Stomach (tissue), 9 donors: ENCODE measurements around the gene RERE. TPM values are rescaled to one million over a fixed set of nuclear protein-coding genes. Genes with fewer than 3 reads are reported as not detected.

Experiments used
- DNase-seq, 2 donors: peaks; one replicate each; pipeline versions ENCODE4 v3.0.0 to v3.0.0-alpha.2; 2013 to 2019
- H3K27ac ChIP-seq, 5 donors: fragments of 200-600 bp in 4 of 5; sonication (generic) in 4 of 5; one replicate each; pipeline ENCODE4 v1.5.1; 2013 to 2019; ENCODE audit warnings: mild to moderate bottlenecking in 1 of 5, moderate library complexity in 1 of 5
- H3K27me3 ChIP-seq, 3 donors: fragments of 200-600 bp; sonication (generic); one replicate each; pipeline ENCODE4 v1.5.1; 2017 to 2019; ENCODE audit warnings: mixed run types in 1 of 3
- H3K36me3 ChIP-seq, 4 donors: fragments of 200-600 bp; sonication (generic); 1 replicate in 3 of 4; 2 replicates in 1 of 4; pipeline ENCODE4 v1.5.1; 2016 to 2019
- H3K4me1 ChIP-seq, 4 donors: fragments of 200-600 bp; sonication (generic); one replicate each; pipeline ENCODE4 v1.5.1; 2016 to 2019
- H3K4me3 ChIP-seq, 4 donors: fragments of 200-600 bp; sonication (generic) in 3 of 4; one replicate each; pipeline ENCODE4 v1.5.1; 2016 to 2019; ENCODE audit warnings: mild to moderate bottlenecking in 1 of 4
- H3K9me3 ChIP-seq, 4 donors: fragments of 200-600 bp; sonication (generic); one replicate each; pipeline ENCODE4 v1.5.1; 2016 to 2019
- CTCF ChIP-seq, 7 experiments: fragments of 450-650 bp in 4 of 7; fragments of 200-600 bp in 3 of 7; sonication (generic) in 3 of 7; IDR thresholded peaks; one replicate each; pipeline ENCODE4 v1.5.1; 2016 to 2019; ENCODE audit warnings: antibody characterized with exemption in 7 of 7, control low read depth in 2 of 7, mild to moderate bottlenecking in 1 of 7
- EP300 ChIP-seq: sonication (generic); formaldehyde crosslinking; IDR thresholded peaks from one replicate; pipeline ENCODE4 v1.6.1; 2017; ENCODE audit warnings: antibody characterized with exemption
- POLR2A ChIP-seq, 4 donors: fragments of 450-650 bp; IDR thresholded peaks; one replicate each; pipeline ENCODE4 v1.6.1; 2016; ENCODE audit warnings: antibody characterized with exemption in 4 of 4, control low read depth in 2 of 4, mild to moderate bottlenecking in 1 of 4, moderate library complexity in 1 of 4
- POLR2AphosphoS5 ChIP-seq, 3 donors: sonication (generic); formaldehyde crosslinking; IDR thresholded peaks; one replicate each; pipeline ENCODE4 v1.6.1; 2016; ENCODE audit warnings: antibody characterized with exemption in 3 of 3
- WGBS, 5 donors: extraction: QIAGEN DNeasy Blood & Tissue Kit in 3 of 5; methylation state at CpG; one replicate each; pipeline versions ENCODE4 v1.1.5 to v1.1.7; 2013 to 2018; 5-methylcytosine and 5-hydroxymethylcytosine counted together
- intact Hi-C: fragments of 100-400 bp; cut with DNase I; formaldehyde crosslinking; loops from one replicate; pipeline ENCODE4 v1.15.1; 2023; ENCODE audit warnings: low total_unique reads
- polyA plus RNA-seq, 3 donors: library from polyadenylated mRNA; stranded (reverse); fragments of 200-250 nt; gene quantifications; one replicate each; pipeline ENCODE4 v1.2.3, GENCODE V29; 2013
- total RNA-seq, 5 donors: library from RNA; depleted of rRNA; stranded (reverse); fragments of >200 nt; gene quantifications; one replicate each; pipeline versions ENCODE4 v1.1.0 to v1.2.3, GENCODE V29; 2014 to 2016
- donor health status: healthy with polysubstance abuse.
- donor health status: Bipolar disorder and iron deficiency.
- donor health status: healthy.

The RERE gene
- total and polyA plus RNA-seq, 8 donors = 15.6 to 198 (median 79.3) TPM

DNA sequence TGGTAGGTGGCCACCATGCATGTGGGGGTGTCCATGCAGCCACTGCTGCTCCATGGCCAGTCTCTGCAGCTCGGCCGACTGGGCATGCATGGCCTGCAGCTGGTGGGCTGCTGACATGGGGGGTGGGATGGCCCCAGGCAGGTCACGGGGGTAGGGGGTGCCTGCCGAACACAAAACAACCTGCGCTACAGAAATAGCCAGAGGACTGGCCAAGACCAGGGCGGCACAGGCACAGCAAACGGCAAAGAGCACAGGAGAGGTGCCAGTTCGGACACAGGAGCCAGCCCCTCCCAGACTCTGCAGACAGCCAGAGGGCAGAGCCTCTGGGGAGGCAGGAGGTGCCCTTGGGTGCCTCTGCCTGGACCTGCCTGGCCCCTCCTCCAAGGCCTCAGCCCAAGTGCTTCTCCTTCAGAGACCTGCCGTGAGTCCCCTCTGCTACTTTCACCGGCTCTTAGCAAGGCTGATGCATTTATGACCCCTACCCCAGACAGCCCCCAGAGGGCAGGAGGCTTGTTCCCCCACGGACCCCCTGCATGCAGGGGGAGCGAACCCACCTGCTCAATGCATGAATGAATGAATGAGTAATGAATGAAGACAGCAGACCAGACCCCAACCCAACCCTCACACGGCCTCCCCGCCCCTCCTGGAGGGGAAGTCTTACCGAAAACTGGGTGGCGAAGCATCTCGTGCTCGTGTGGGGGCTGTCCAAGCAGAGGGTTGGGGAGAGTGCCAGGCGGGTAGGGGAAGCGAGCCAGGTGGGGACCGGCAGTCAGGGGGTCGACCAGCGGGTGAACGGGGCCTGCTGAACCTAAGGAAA lies 461.8 kb downstream of the RERE start:
- Histone ChIP-seq H3K4me1 (peaks cover 0 to 47% (median 26%) of the 10 kb centered on the region in 4 donors), H3K27ac (peak overlapping the region in 1 of 5 donors; percentile 40), H3K36me3 (peaks cover 70 to 85% (median 81%) of the 10 kb centered on the region in 4 donors), H3K27me3 (no peaks in the 10 kb centered on the region), H3K4me3 (no peak overlapping the region), H3K9me3 (no peaks in the 10 kb centered on the region)
- 83 to 90% (median 86%) methylated on average over 20 to 24 of the region's 24 CpGs for WGBS, 5 donors
- no peak for DNase-seq
- TF ChIP-seq CTCF (IDR thresholded peaks at IDR 0.05) (no peak), EP300 (no peak), POLR2A (IDR thresholded peaks at IDR 0.05) (no peak), POLR2AphosphoS5 (IDR thresholded peaks at IDR 0.05) (no peak)
- intact Hi-C loops = no loop called here

DNA sequence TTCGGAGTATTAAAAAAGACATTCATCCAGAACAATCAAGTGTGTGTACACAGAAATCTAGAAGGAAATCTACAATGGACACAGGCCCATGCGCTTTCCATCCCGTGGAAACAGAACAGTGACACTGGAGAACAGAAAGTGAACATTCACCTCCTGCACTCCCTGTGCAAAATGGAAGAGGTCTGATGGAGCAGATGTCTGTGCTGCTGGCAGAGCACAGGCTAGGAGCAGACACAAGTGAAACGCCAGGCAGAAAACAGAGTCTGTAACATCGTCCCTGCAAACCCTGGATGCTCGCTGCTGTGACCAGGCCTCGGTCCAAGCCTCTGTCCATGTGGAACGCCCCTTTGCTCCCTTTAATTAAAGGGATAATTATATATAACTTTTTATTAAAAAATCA lies 463.4 kb downstream of the RERE start:
- Histone ChIP-seq H3K27me3 (no peaks in the 10 kb centered on the region), H3K36me3 (peaks cover 54 to 69% (median 65%) of the 10 kb centered on the region in 4 donors), H3K4me3 (no peak overlapping the region), H3K27ac (peak overlapping the region in 2 of 5 donors; percentile 9 to 80), H3K9me3 (no peaks in the 10 kb centered on the region), H3K4me1 (peaks cover 9 to 61% (median 29%) of the 10 kb centered on the region in 4 donors)
- 78 to 82% (median 80%) methylated on average over 7 to 8 of the region's 8 CpGs for WGBS, 5 donors
- DNase-seq = no peak
- intact Hi-C loops = no loop called here
- TF ChIP-seq CTCF (IDR thresholded peaks at IDR 0.05) = no peak
- TF ChIP-seq POLR2A (IDR thresholded peaks at IDR 0.05) = no peak
- TF ChIP-seq EP300 = no peak
- no peak for TF ChIP-seq POLR2AphosphoS5 (IDR thresholded peaks at IDR 0.05)

DNA sequence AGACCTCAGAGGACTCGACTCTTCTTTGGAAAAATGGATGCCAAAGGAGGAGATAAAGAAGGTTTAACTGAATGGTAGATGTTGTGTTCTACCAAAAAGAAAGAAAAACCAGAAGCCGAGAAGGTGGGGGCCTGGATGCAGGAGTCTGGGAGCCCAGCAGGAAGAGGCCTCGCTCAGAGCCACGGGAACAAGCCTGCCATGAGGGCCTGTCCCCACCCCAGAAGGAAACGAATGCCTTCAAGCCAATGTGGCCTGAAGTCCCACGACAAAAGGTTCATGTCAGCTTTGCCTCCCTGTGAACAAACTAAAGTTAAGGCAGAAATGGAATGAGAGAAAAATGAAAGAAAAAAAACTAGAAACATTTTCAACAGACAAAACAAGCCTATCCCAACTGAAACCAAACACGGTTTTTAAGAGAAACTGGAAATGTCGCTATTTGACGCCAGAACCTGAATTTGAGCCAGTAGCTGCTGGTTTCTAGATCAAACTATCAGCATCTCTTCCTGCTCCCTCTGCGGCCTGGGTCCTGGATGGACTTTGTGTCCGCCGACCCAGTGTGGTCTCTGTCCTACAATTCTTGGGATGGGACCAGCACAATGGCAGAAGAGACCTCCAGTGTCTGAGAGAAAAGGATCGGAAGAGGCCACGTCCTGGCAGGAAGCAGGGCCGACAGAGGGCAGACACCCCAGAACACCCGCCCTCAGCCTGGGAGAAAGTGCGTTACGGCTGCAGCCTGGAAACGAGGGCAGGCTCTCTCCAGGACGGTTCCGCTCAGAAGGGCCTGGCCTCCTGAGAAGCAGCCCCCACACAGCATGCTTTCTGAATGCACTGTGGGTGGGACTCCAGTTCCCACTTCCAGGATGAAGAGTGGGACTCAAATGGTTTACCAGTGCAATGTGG lies 464.3 kb downstream of the RERE start:
- Histone ChIP-seq H3K4me3 (no peak overlapping the region), H3K36me3 (peaks cover 45 to 60% (median 56%) of the 10 kb centered on the region in 4 donors), H3K27me3 (no peaks in the 10 kb centered on the region), H3K27ac (peak overlapping the region; percentile 9 to 80 (median 64)), H3K4me1 (peaks cover 9 to 64% (median 29%) of the 10 kb centered on the region in 4 donors), H3K9me3 (no peaks in the 10 kb centered on the region)
- DNase-seq = no peak
- intact Hi-C loops = no loop called here
- no peak for TF ChIP-seq POLR2AphosphoS5 (IDR thresholded peaks at IDR 0.05)
- TF ChIP-seq POLR2A (IDR thresholded peaks at IDR 0.05) = no peak
- no peak for TF ChIP-seq CTCF (IDR thresholded peaks at IDR 0.05)
- TF ChIP-seq EP300 = no peak
- whole genome bisulfite sequencing, 5 donors = 63 to 67% (median 63%) methylated on average over 21 of the region's 21 CpGs

DNA sequence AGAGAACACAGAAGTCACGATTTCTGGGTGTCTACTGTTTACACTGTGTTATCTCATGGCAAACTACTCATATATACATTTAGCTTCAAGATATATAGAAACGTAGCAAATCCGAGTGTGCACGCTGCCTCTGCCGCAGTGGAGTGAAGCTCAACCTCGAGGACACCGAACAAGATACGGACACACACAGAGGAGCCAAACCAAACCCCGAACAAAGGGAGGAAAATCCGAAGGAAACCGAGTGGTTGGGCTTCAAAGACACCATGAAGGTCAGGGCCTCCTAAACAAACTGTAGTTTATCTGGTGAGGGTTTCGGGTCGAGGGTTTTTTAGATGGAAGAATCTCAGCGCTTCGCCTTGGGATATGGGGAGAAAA lies 465.0 kb downstream of the RERE start:
- Histone ChIP-seq H3K27ac (peak overlapping the region in 4 of 5 donors; percentile 49 to 80 (median 71)), H3K4me3 (no peak overlapping the region), H3K27me3 (no peaks in the 10 kb centered on the region), H3K36me3 (peaks cover 38 to 53% (median 49%) of the 10 kb centered on the region in 4 donors), H3K9me3 (no peaks in the 10 kb centered on the region), H3K4me1 (peaks cover 9 to 61% (median 28%) of the 10 kb centered on the region in 4 donors)
- no peak for TF ChIP-seq CTCF (IDR thresholded peaks at IDR 0.05)
- no peak for TF ChIP-seq POLR2A (IDR thresholded peaks at IDR 0.05)
- TF ChIP-seq EP300 = no peak
- no peak for TF ChIP-seq POLR2AphosphoS5 (IDR thresholded peaks at IDR 0.05)
- DNase-seq = no peak
- WGBS, 5 donors = 49 to 58% (median 53%) methylated on average over 15 of the region's 15 CpGs
- intact Hi-C loops = no loop called here
